K562 (cell line): Measurements from ENCODE around the gene B3GALT4. TPM values are rescaled to one million over a fixed set of nuclear protein-coding genes. Genes with fewer than 3 reads are reported as not detected.

Experiments used
- EP300 ChIP-seq: IDR thresholded peaks from 2 replicates; pipeline ENCODE4 v1.6.1; 2012; ENCODE audit warnings: low read length, improper control_type of control experiment
- ZNF212 ChIP-seq: fragments of 450-650 bp; formaldehyde crosslinking; IDR thresholded peaks from 2 replicates; pipeline ENCODE4 v1.4.0; 2020; ENCODE audit warnings: mild to moderate bottlenecking
- ZNF79 ChIP-seq: fragments of 250-450 bp; sonication (Bioruptor Pico); IDR thresholded peaks from 2 replicates; pipeline ENCODE4 v1.4.0; 2020; ENCODE audit warnings: low read depth, mild to moderate bottlenecking, moderate library complexity
- polyA plus RNA-seq, 8 experiments: library from polyadenylated mRNA; depleted of rRNA in 4 of 8; stranded (reverse) in 5 of 8; unstranded in 3 of 8; fragments of >200 nt; fragmentation: Nextera tagmentation in 2 of 8; fragmentation: Illumina TruSeq in 1 of 8; extraction: Ambion mirVana in 2 of 8; extraction: Trizol in 1 of 8; gene quantifications; 2 replicates each; pipeline versions ENCODE4 v1.2.1 to v1.2.3, GENCODE V29; 2011 to 2014; ENCODE audit warnings: inconsistent platforms in 1 of 8, missing spikeins in 1 of 8
- total RNA-seq, 7 experiments: library from RNA; depleted of rRNA in 6 of 7; stranded (reverse); fragments of >200 nt in 6 of 7; fragmentation: Illumina TruSeq in 2 of 7; extraction: Trizol in 2 of 7; gene quantifications; 2 replicates each; pipeline versions ENCODE4 v1.2.1 to v1.2.3, GENCODE V29; 2011 to 2021; ENCODE audit warnings: low replicate concordance in 1 of 7
- TF ChIP-seq, protein P1 (sequence below): fragments of 200-800 bp; sonication (Bioruptor generic); IDR thresholded peaks from 2 replicates; pipeline ENCODE4 v1.6.1; 2016; ENCODE audit warnings: missing genetic modification characterization, missing compliant biosample characterization
- TF ChIP-seq, protein P2 (sequence below): fragments of 250-450 bp; sonication (Bioruptor Pico); IDR thresholded peaks from 2 replicates; pipeline ENCODE4 v1.8.0; 2022; ENCODE audit warnings: moderate library complexity, mild to moderate bottlenecking, inconsistent platforms
- TF ChIP-seq, protein P3 (sequence below): fragments of 250-450 bp; sonication (Bioruptor Pico); IDR thresholded peaks from 2 replicates; pipeline ENCODE4 v1.5.0; 2022; ENCODE audit warnings: mild to moderate bottlenecking

Gene B3GALT4
- total and polyA plus RNA-seq, 9 of the 15 experiments (the other 6 are each of a cell fraction or from before 2014, with no cell fraction given): 0.11 to 1.3 (median 0.53) TPM; not detected in 1

DNA sequence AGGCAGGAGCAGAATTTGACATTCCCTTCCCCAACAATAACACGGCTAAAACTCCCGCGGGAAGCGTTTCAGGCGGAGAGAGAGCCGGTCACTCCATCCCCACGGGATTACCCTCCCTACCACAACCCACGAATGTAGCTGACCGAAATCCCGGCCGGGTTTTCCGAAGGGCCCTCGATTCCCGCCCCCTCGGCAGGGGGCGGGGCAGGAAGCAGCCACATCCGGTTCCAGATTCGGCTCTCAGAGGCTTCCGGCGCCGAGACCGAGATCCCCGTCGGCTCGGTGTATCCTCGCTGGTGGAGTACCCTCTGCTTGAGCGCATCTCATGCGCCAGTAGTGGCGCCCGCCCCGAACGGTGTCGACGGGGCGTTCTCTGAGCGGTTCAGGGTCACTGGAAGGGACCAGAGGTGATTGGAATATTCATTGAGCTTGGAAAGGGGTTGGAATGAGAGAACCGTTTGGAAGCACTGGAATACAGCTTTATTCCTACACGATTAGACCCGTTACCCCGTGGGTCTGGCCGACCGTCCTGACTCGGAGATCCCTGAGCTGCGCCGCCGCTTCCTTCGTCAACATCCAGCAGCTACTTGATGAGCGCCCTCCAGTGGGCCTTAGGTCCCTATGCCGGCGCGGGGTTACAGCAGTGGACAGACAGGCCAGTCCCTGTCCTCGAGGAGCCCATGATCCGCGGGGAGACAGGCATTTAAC, 22.5 kb downstream of the B3GALT4 start (continued):
- TF ChIP-seq, protein P1, sequence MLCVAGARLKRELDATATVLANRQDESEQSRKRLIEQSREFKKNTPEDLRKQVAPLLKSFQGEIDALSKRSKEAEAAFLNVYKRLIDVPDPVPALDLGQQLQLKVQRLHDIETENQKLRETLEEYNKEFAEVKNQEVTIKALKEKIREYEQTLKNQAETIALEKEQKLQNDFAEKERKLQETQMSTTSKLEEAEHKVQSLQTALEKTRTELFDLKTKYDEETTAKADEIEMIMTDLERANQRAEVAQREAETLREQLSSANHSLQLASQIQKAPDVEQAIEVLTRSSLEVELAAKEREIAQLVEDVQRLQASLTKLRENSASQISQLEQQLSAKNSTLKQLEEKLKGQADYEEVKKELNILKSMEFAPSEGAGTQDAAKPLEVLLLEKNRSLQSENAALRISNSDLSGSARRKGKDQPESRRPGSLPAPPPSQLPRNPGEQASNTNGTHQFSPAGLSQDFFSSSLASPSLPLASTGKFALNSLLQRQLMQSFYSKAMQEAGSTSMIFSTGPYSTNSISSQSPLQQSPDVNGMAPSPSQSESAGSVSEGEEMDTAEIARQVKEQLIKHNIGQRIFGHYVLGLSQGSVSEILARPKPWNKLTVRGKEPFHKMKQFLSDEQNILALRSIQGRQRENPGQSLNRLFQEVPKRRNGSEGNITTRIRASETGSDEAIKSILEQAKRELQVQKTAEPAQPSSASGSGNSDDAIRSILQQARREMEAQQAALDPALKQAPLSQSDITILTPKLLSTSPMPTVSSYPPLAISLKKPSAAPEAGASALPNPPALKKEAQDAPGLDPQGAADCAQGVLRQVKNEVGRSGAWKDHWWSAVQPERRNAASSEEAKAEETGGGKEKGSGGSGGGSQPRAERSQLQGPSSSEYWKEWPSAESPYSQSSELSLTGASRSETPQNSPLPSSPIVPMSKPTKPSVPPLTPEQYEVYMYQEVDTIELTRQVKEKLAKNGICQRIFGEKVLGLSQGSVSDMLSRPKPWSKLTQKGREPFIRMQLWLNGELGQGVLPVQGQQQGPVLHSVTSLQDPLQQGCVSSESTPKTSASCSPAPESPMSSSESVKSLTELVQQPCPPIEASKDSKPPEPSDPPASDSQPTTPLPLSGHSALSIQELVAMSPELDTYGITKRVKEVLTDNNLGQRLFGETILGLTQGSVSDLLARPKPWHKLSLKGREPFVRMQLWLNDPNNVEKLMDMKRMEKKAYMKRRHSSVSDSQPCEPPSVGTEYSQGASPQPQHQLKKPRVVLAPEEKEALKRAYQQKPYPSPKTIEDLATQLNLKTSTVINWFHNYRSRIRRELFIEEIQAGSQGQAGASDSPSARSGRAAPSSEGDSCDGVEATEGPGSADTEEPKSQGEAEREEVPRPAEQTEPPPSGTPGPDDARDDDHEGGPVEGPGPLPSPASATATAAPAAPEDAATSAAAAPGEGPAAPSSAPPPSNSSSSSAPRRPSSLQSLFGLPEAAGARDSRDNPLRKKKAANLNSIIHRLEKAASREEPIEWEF (CRISPR knock-in tag): no peak
- 0 out of 2 replicates have a peak, but pooled peaks have one; percentile 15 for TF ChIP-seq ZNF212 (CRISPR knock-in tag)
- peak; percentile 46 for TF ChIP-seq EP300
- no peak for TF ChIP-seq ZNF79
- TF ChIP-seq, protein P2, sequence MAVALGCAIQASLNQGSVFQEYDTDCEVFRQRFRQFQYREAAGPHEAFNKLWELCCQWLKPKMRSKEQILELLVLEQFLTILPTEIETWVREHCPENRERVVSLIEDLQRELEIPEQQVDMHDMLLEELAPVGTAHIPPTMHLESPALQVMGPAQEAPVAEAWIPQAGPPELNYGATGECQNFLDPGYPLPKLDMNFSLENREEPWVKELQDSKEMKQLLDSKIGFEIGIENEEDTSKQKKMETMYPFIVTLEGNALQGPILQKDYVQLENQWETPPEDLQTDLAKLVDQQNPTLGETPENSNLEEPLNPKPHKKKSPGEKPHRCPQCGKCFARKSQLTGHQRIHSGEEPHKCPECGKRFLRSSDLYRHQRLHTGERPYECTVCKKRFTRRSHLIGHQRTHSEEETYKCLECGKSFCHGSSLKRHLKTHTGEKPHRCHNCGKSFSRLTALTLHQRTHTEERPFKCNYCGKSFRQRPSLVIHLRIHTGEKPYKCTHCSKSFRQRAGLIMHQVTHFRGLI (CRISPR knock-in tag): no peak
- TF ChIP-seq, protein P3, sequence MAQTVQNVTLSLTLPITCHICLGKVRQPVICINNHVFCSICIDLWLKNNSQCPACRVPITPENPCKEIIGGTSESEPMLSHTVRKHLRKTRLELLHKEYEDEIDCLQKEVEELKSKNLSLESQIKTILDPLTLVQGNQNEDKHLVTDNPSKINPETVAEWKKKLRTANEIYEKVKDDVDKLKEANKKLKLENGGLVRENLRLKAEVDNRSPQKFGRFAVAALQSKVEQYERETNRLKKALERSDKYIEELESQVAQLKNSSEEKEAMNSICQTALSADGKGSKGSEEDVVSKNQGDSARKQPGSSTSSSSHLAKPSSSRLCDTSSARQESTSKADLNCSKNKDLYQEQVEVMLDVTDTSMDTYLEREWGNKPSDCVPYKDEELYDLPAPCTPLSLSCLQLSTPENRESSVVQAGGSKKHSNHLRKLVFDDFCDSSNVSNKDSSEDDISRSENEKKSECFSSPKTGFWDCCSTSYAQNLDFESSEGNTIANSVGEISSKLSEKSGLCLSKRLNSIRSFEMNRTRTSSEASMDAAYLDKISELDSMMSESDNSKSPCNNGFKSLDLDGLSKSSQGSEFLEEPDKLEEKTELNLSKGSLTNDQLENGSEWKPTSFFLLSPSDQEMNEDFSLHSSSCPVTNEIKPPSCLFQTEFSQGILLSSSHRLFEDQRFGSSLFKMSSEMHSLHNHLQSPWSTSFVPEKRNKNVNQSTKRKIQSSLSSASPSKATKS: no peak
